Measurements from ENCODE around the gene RAD18.

RAD18 gene

DNA sequence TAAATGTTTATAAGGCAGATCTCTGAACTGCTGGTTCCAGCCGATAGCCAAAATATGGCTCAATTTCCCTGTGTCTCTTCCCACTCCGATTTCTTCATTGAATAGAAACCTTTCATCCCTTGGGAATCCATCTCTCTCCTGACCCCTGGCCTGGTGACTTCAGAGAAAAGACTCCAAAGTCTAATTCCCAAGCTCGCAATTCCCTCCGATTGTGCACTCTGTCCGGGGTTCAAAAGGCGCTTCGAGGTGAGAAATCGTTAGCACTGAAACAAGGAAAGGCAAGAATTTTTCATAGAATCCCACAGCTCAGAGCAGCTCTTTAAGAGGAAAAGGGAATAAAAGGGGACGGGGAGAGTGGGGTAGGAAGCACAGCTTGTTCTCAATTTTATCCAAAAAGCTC lies 18.4 kb upstream of the RAD18 start:
- H3K4me3 ChIP-seq (ENCODE audit: low read length, poor library complexity, severe bottlenecking) = no peak overlapping the region
- no peak overlapping the region for H3K4me2 ChIP-seq (ENCODE audit: low read depth, low read length, poor library complexity, severe bottlenecking)
- H3K79me2 ChIP-seq (ENCODE audit: insufficient read depth, low read length) = no peaks in the 10 kb centered on the region
- H2AFZ ChIP-seq (ENCODE audit: low read length) = no peak overlapping the region
- no peaks in the 10 kb centered on the region for H3K4me1 ChIP-seq (ENCODE audit: insufficient read depth, low read length, poor library complexity, severe bottlenecking)
- H3K9me2 ChIP-seq (replicated peaks; ENCODE audit: low read depth, low read length) = no peaks in the 10 kb centered on the region
- H3K9ac ChIP-seq (ENCODE audit: low read depth, low read length, poor library complexity, severe bottlenecking) = no peak overlapping the region
- no peaks in the 10 kb centered on the region for H3K36me3 ChIP-seq (ENCODE audit: insufficient read depth, low read length)
- H3K27me3 ChIP-seq (ENCODE audit: insufficient read depth, low read length, poor library complexity, severe bottlenecking) = no peaks in the 10 kb centered on the region
- H3F3A ChIP-seq (ENCODE audit: low read depth) = no peaks in the 10 kb centered on the region
- no peaks in the 10 kb centered on the region for H3K9me3 ChIP-seq (ENCODE audit: insufficient read depth, low read depth, low read length)
- H4K20me1 ChIP-seq (ENCODE audit: insufficient read depth, low read length, poor library complexity, severe bottlenecking) = no peaks in the 10 kb centered on the region
- TF ChIP-seq, protein P1, sequence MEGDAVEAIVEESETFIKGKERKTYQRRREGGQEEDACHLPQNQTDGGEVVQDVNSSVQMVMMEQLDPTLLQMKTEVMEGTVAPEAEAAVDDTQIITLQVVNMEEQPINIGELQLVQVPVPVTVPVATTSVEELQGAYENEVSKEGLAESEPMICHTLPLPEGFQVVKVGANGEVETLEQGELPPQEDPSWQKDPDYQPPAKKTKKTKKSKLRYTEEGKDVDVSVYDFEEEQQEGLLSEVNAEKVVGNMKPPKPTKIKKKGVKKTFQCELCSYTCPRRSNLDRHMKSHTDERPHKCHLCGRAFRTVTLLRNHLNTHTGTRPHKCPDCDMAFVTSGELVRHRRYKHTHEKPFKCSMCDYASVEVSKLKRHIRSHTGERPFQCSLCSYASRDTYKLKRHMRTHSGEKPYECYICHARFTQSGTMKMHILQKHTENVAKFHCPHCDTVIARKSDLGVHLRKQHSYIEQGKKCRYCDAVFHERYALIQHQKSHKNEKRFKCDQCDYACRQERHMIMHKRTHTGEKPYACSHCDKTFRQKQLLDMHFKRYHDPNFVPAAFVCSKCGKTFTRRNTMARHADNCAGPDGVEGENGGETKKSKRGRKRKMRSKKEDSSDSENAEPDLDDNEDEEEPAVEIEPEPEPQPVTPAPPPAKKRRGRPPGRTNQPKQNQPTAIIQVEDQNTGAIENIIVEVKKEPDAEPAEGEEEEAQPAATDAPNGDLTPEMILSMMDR (conservative IDR thresholded peaks at IDR 0.05; ENCODE audit: low read length) = no peak
- TF ChIP-seq EZH2phosphoT487 (IDR thresholded peaks at IDR 0.05; ENCODE audit: borderline replicate concordance) = no peak

GRCh38 chr3:8981296-8981695 lies 18.0 kb upstream of the RAD18 start:
- no peaks in the 10 kb centered on the region for H3K27me3 ChIP-seq (ENCODE audit: insufficient read depth, low read length, poor library complexity, severe bottlenecking)
- no peak overlapping the region for H2AFZ ChIP-seq (ENCODE audit: low read length)
- H3F3A ChIP-seq (ENCODE audit: low read depth) = no peaks in the 10 kb centered on the region
- H3K9ac ChIP-seq (ENCODE audit: low read depth, low read length, poor library complexity, severe bottlenecking) = no peak overlapping the region
- H3K4me3 ChIP-seq (ENCODE audit: low read length, poor library complexity, severe bottlenecking) = no peak overlapping the region
- no peak for TF ChIP-seq EZH2phosphoT487 (IDR thresholded peaks at IDR 0.05; ENCODE audit: borderline replicate concordance)
- TF ChIP-seq, protein P1 (conservative IDR thresholded peaks at IDR 0.05; ENCODE audit: low read length) = no peak
- H3K9me2 ChIP-seq (replicated peaks; ENCODE audit: low read depth, low read length) = no peaks in the 10 kb centered on the region
- no peaks in the 10 kb centered on the region for H3K36me3 ChIP-seq (ENCODE audit: insufficient read depth, low read length)
- H3K4me1 ChIP-seq (ENCODE audit: insufficient read depth, low read length, poor library complexity, severe bottlenecking) = no peaks in the 10 kb centered on the region
- H3K9me3 ChIP-seq (ENCODE audit: insufficient read depth, low read depth, low read length) = no peaks in the 10 kb centered on the region
- no peak overlapping the region for H3K4me2 ChIP-seq (ENCODE audit: low read depth, low read length, poor library complexity, severe bottlenecking)
- no peaks in the 10 kb centered on the region for H3K79me2 ChIP-seq (ENCODE audit: insufficient read depth, low read length)
- no peaks in the 10 kb centered on the region for H4K20me1 ChIP-seq (ENCODE audit: insufficient read depth, low read length, poor library complexity, severe bottlenecking)

GRCh38 chr3:8980756-8981257 lies 17.5 kb upstream of the RAD18 start:
- Histone ChIP-seq H3K4me3 (ENCODE audit: low read length, poor library complexity, severe bottlenecking) (no peak overlapping the region), H3K9me2 (replicated peaks; ENCODE audit: low read depth, low read length) (no peaks in the 10 kb centered on the region), H2AFZ (ENCODE audit: low read length) (no peak overlapping the region), H3F3A (ENCODE audit: low read depth) (no peaks in the 10 kb centered on the region), H3K79me2 (ENCODE audit: insufficient read depth, low read length) (no peaks in the 10 kb centered on the region), H3K27me3 (ENCODE audit: insufficient read depth, low read length, poor library complexity, severe bottlenecking) (no peaks in the 10 kb centered on the region), H3K36me3 (ENCODE audit: insufficient read depth, low read length) (no peaks in the 10 kb centered on the region), H3K9me3 (ENCODE audit: insufficient read depth, low read depth, low read length) (no peaks in the 10 kb centered on the region), H3K4me1 (ENCODE audit: insufficient read depth, low read length, poor library complexity, severe bottlenecking) (no peaks in the 10 kb centered on the region), H3K4me2 (ENCODE audit: low read depth, low read length, poor library complexity, severe bottlenecking) (no peak overlapping the region), H3K9ac (ENCODE audit: low read depth, low read length, poor library complexity, severe bottlenecking) (no peak overlapping the region), H4K20me1 (ENCODE audit: insufficient read depth, low read length, poor library complexity, severe bottlenecking) (no peaks in the 10 kb centered on the region)
- TF ChIP-seq, protein P1 (conservative IDR thresholded peaks at IDR 0.05; ENCODE audit: low read length) = no peak
- TF ChIP-seq EZH2phosphoT487 (IDR thresholded peaks at IDR 0.05; ENCODE audit: borderline replicate concordance) = no peak
